ENCODE results near the gene RERE.

DNA sequence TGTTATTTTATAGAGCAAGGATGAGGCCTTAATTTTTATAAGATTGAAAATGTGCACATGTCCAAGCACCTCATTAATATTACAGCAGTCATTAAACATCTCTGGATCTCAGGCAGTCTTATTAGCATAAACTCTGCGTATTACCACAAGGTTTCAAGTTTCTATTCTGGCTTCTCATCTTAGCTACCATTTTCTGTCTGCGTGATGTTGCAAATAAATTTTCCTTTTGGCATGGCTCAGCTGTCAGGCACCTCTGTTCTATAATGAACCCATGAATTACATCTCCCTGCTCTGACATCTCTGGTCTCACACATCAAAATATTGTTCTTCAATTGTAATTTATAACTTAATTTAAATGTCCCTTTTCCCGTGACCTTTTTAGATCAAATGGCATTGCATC is 343.1 kb downstream of the RERE start:
- TF ChIP-seq POLR2A (IDR thresholded peaks at IDR 0.05) = no peak
- TF ChIP-seq, protein P1, sequence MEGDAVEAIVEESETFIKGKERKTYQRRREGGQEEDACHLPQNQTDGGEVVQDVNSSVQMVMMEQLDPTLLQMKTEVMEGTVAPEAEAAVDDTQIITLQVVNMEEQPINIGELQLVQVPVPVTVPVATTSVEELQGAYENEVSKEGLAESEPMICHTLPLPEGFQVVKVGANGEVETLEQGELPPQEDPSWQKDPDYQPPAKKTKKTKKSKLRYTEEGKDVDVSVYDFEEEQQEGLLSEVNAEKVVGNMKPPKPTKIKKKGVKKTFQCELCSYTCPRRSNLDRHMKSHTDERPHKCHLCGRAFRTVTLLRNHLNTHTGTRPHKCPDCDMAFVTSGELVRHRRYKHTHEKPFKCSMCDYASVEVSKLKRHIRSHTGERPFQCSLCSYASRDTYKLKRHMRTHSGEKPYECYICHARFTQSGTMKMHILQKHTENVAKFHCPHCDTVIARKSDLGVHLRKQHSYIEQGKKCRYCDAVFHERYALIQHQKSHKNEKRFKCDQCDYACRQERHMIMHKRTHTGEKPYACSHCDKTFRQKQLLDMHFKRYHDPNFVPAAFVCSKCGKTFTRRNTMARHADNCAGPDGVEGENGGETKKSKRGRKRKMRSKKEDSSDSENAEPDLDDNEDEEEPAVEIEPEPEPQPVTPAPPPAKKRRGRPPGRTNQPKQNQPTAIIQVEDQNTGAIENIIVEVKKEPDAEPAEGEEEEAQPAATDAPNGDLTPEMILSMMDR (IDR thresholded peaks at IDR 0.05) = no peak

Data from body of pancreas (tissue), 4 donors.